K562 (cell line): Measurements from ENCODE around the gene CEBPE. TPM values are rescaled to one million over a fixed set of nuclear protein-coding genes. Genes with fewer than 3 reads are reported as not detected.
A peak's percentile ranks its signal among the peaks of the same experiment; 100 is the strongest.

Experiments used
- ATAC-seq: fragments of 200-7000 bp; cut with Tn5 transposase; 3 replicates; pipeline ENCODE4 v1.9.1; 2020; ENCODE audit warnings: moderate library complexity
- BruUV-seq: library from RNA; stranded (reverse); fragments of 400-500 nt; replicated peaks from 2 replicates; lab custom pipeline; 2021; lab: Mats Ljungman, UMichigan
- CTCF ChIA-PET: fragments of 300-600 bp; formaldehyde crosslinking; extraction: SDS; loops from one replicate; lab custom pipeline; 2021; ENCODE audit warnings: low intra/inter-chr PET ratio; lab: Yijun Ruan, JAX
- POLR2A ChIA-PET: fragments of 300-600, 350-650 bp; sonication (Branson Sonifier 250); formaldehyde crosslinking; extraction: SDS; loops from one replicate; lab custom pipeline; 2021; ENCODE audit warnings: antibody characterized with exemption, inconsistent platforms; lab: Yijun Ruan, JAX
- DNase-seq, 4 experiments: peaks; one replicate each; pipeline versions ENCODE4 v3.0.0 to v3.0.0-alpha.2; 2011 to 2018; ENCODE audit warnings: low spot score in 3 of 4, mixed read lengths in 3 of 4; ENCODE audit errors: extremely low read depth in 1 of 4
- FAIRE-seq: peaks from 2 replicates; lab custom pipeline; 2011; peaks lifted over from hg19 to GRCh38; lab: Jason Lieb, UNC
- H2AFZ ChIP-seq: 2 replicates; pipeline ENCODE4 v1.6.0; 2011; ENCODE audit warnings: low read depth, low read length, control low read depth, inconsistent platforms
- H3K27ac ChIP-seq: fragments of 200-600 bp; 3 replicates; pipeline ENCODE4 v1.8.0; 2011; ENCODE audit warnings: low read depth, mild to moderate bottlenecking, control low read depth, inconsistent platforms, low read length, moderate library complexity, mixed read lengths; ENCODE audit errors: extremely low read depth
- H3K27me3 ChIP-seq, 2 experiments: fragments of 300-600 bp in 1 of 2; 2 replicates in 1 of 2; 3 replicates in 1 of 2; pipeline versions ENCODE4 v1.6.0 to v1.8.0; 2011; ENCODE audit warnings: inconsistent platforms in 2 of 2, low read length in 2 of 2, mild to moderate bottlenecking in 1 of 2, mixed read lengths in 1 of 2, moderate library complexity in 1 of 2; ENCODE audit not compliant: control insufficient read depth in 2 of 2, insufficient read depth in 2 of 2
- H3K36me3 ChIP-seq: fragments of 300-600 bp; 3 replicates; pipeline ENCODE4 v1.8.0; 2011; ENCODE audit warnings: mild to moderate bottlenecking, low read length, inconsistent platforms; ENCODE audit not compliant: control insufficient read depth, insufficient read depth
- H3K4me1 ChIP-seq, 2 experiments: fragments of 200-600 bp in 1 of 2; replicated peaks in 1 of 2; 2 replicates in 1 of 2; 3 replicates in 1 of 2; pipeline versions ENCODE4 v1.5.1 to v1.8.0; 2011; ENCODE audit warnings: inconsistent platforms in 2 of 2, low read length in 2 of 2, mild to moderate bottlenecking in 1 of 2, mixed read lengths in 1 of 2, moderate library complexity in 1 of 2; ENCODE audit not compliant: control insufficient read depth in 2 of 2, insufficient read depth in 2 of 2
- H3K4me2 ChIP-seq: 2 replicates; pipeline ENCODE4 v1.6.1; 2011; ENCODE audit warnings: low read length, control low read depth, inconsistent platforms, mixed read lengths; ENCODE audit not compliant: insufficient read depth
- H3K4me3 ChIP-seq: fragments of 200-600 bp; sonication (generic), shearing (Covaris generic); 2 replicates; pipeline ENCODE4 v1.5.1; 2016; ENCODE audit warnings: control low read depth, inconsistent platforms
- H3K79me2 ChIP-seq: fragments of 200-600 bp; 3 replicates; pipeline ENCODE4 v1.8.0; 2011; ENCODE audit warnings: low read length, inconsistent platforms; ENCODE audit not compliant: control insufficient read depth, insufficient read depth
- H3K9ac ChIP-seq, 2 experiments: 2 replicates each; pipeline versions ENCODE4 v1.6.0 to v1.6.1; 2011; ENCODE audit warnings: low read depth in 2 of 2, low read length in 2 of 2, control low read depth in 1 of 2, inconsistent platforms in 1 of 2, mild to moderate bottlenecking in 1 of 2, mixed read lengths in 1 of 2; ENCODE audit not compliant: insufficient read depth in 1 of 2
- H3K9me1 ChIP-seq: one replicate; pipeline ENCODE4 v1.6.0; 2011; ENCODE audit warnings: inconsistent platforms, mild to moderate bottlenecking, low read length, moderate library complexity; ENCODE audit not compliant: control insufficient read depth, insufficient read depth
- H3K9me3 ChIP-seq: replicated peaks from 2 replicates; pipeline ENCODE4 v1.5.1; 2011; ENCODE audit warnings: low read depth, low read length, inconsistent platforms; ENCODE audit not compliant: control insufficient read depth, insufficient read depth
- H4K20me1 ChIP-seq: replicated peaks from 2 replicates; pipeline ENCODE4 v1.6.1; 2011; ENCODE audit warnings: low read length, inconsistent platforms, mixed read lengths; ENCODE audit not compliant: control insufficient read depth, insufficient read depth
- KDM1A ChIP-seq, 2 experiments: fragments of 450-650 bp; IDR thresholded peaks; 2 replicates each; pipeline ENCODE4 v1.6.1; 2016; ENCODE audit warnings: mild to moderate bottlenecking in 2 of 2
- PURB ChIP-seq: sonication (generic); formaldehyde crosslinking; IDR thresholded peaks from 2 replicates; pipeline ENCODE4 v1.9.0; 2021; ENCODE audit warnings: low read depth, mild to moderate bottlenecking, missing genetic modification reagents
- ZNF277 ChIP-seq: fragments of 250-450 bp; sonication (Bioruptor Pico); IDR thresholded peaks from 2 replicates; pipeline ENCODE4 v1.8.0; 2022; ENCODE audit warnings: inconsistent platforms, mild to moderate bottlenecking, moderate library complexity, borderline replicate concordance
- WGBS: fragments of 100-300 bp; shearing (Covaris generic); methylation state at CpG from one replicate; pipeline ENCODE4 v1.1.6; 2016; ENCODE audit warnings: low coverage, mixed read lengths; ENCODE audit not compliant: insufficient coverage; ENCODE audit errors: missing lambda C conversion rate; 5-methylcytosine and 5-hydroxymethylcytosine counted together
- in situ Hi-C: fragments of 300-500 bp; cut with MboI; formaldehyde crosslinking; loops from 4 replicates; pipeline ENCODE4 v1.15.0; 2018; ENCODE audit warnings: inconsistent platforms, mixed read lengths
- intact Hi-C: fragments of 100-400 bp; cut with micrococcal nuclease; formaldehyde crosslinking; loops from 2 replicates; pipeline ENCODE4 v1.14.2; 2022
- polyA plus RNA-seq, 8 experiments: library from polyadenylated mRNA; depleted of rRNA in 4 of 8; stranded (reverse) in 5 of 8; unstranded in 3 of 8; fragments of >200 nt; fragmentation: Nextera tagmentation in 2 of 8; fragmentation: Illumina TruSeq in 1 of 8; extraction: Ambion mirVana in 2 of 8; extraction: Trizol in 1 of 8; gene quantifications; 2 replicates each; pipeline versions ENCODE4 v1.2.1 to v1.2.3, GENCODE V29; 2011 to 2014; ENCODE audit warnings: inconsistent platforms in 1 of 8, missing spikeins in 1 of 8
- total RNA-seq, 7 experiments: library from RNA; depleted of rRNA in 6 of 7; stranded (reverse); fragments of >200 nt in 6 of 7; fragmentation: Illumina TruSeq in 2 of 7; extraction: Trizol in 2 of 7; gene quantifications; 2 replicates each; pipeline versions ENCODE4 v1.2.1 to v1.2.3, GENCODE V29; 2011 to 2021; ENCODE audit warnings: low replicate concordance in 1 of 7
- TF ChIP-seq, protein P1 (sequence below): fragments of 450-650 bp; IDR thresholded peaks from 2 replicates; pipeline ENCODE4 v1.6.1; 2016

CEBPE gene
- total and polyA plus RNA-seq, 9 of the 15 experiments (the other 6 are each of a cell fraction or from before 2014, with no cell fraction given), result 0.09 to 0.15 (median 0.13) TPM; not detected in 6

- Histone ChIP-seq H3K4me2 (no peak overlapping the region), H3K9ac (no peak overlapping the region), H3K27ac (no peak overlapping the region), H2AFZ (no peak overlapping the region), H4K20me1 (no peaks in the 10 kb centered on the region), H3K79me2 (peaks cover 6% of the 10 kb centered on the region; the same call in 1 of the 3 replicates), H3K36me3 (peaks cover 8% of the 10 kb centered on the region; the same call in 1 of the 3 replicates), H3K9me3 (no peaks in the 10 kb centered on the region), H3K27me3 (no peaks in the 10 kb centered on the region), H3K4me1 (peaks cover 4 to 8% of the 10 kb centered on the region in 2 experiments; a peak in 4 of 5 replicates), H3K9me1 (no peaks in the 10 kb centered on the region), H3K4me3 (no peak overlapping the region)
- TF ChIP-seq KDM1A (IDR thresholded peaks at IDR 0.05) (peak in 1 of 2 experiments; percentile 34; a peak in 1 of 4 replicates), PURB (CRISPR knock-in tag) (no peak)
- FAIRE-seq, result no peak
- BruUV-seq, result no TSS peak
- ATAC-seq, result no peak
- no peak for DNase-seq
- ChIA-PET CTCF (interaction anchor here (1.7 kb wide), 1 partner anchor 34 kb away, joined by 4 read pairs; no protein-coding TSS in a partner anchor), POLR2A (interaction anchor here (0.6 to 1.7 kb wide), 5 partner anchors 9 to 84 kb away, joined by 3 to 15 read pairs (median 4); partner anchors contain the start of genes ACIN1 and C14orf119)
- intact Hi-C loops, result no loop called here
- in situ Hi-C loops, result no loop called here
- WGBS, result 22% methylated on average over 4 of the region's 4 CpGs
These were observed 15.5 kb downstream of the CEBPE start for GRCh38 chr14:23103581-23103980.

DNA sequence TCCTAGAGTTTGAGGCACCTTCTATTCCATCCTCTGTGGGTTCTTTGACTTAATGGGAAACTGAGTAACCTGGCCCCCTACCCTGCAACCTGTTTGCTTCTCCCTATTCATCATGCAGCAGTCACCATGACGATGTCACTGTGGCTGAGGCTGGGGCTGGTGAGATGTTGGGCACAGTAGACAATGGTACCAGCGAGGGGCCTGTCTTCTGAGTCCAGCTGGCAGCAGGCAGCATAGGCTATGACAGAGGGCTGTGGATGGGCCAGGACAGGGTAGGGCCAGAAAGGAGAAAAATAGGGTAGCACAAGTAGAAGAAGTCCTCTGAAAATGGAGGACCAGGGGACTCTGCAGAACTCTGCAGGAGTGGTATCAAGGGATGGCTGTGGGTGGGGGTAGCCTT lies 16.3 kb downstream of the CEBPE start:
- Histone ChIP-seq H3K27me3 (no peaks in the 10 kb centered on the region), H3K36me3 (peaks cover 16% of the 10 kb centered on the region; the same call in 2 of the 3 replicates), H3K9me1 (no peaks in the 10 kb centered on the region), H3K4me2 (no peak overlapping the region), H3K9me3 (no peaks in the 10 kb centered on the region), H3K9ac (no peak overlapping the region), H3K79me2 (peaks cover 14% of the 10 kb centered on the region), H3K4me1 (peaks cover 5 to 10% of the 10 kb centered on the region in 2 experiments; a peak in 3 of 5 replicates), H3K4me3 (no peak overlapping the region), H2AFZ (no peak overlapping the region), H4K20me1 (0 out of 2 replicates have a peak, but pooled peaks cover 4% of the 10 kb centered on the region), H3K27ac (no peak overlapping the region)
- in situ Hi-C loops (no loop called here), intact Hi-C loops (no loop called here)
- no TSS peak for BruUV-seq
- no peak for TF ChIP-seq ZNF277 (CRISPR knock-in tag)
- TF ChIP-seq, protein P1, sequence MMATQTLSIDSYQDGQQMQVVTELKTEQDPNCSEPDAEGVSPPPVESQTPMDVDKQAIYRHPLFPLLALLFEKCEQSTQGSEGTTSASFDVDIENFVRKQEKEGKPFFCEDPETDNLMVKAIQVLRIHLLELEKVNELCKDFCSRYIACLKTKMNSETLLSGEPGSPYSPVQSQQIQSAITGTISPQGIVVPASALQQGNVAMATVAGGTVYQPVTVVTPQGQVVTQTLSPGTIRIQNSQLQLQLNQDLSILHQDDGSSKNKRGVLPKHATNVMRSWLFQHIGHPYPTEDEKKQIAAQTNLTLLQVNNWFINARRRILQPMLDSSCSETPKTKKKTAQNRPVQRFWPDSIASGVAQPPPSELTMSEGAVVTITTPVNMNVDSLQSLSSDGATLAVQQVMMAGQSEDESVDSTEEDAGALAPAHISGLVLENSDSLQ, result 0 out of 2 replicates have a peak, but pooled peaks have one; percentile 37
- ATAC-seq, result no peak
- DNase-seq, result no peak
- CTCF ChIA-PET, result no interaction called here
- 14% methylated on average over 2 of the region's 2 CpGs for WGBS
- POLR2A ChIA-PET, result interaction anchor here (0.7 kb wide), 2 partner anchors 108 to 762 kb away, joined by 3 read pairs; no protein-coding TSS in a partner anchor
- FAIRE-seq, result no peak
